Liver (tissue), 3 donors: ENCODE measurements around the gene DGCR8.

Source experiments
- FOXA1 ChIP-seq: IDR thresholded peaks from 2 replicates; pipeline ENCODE4 v1.6.1; 2016; ENCODE audit warnings: antibody characterized with exemption
- HNF4G ChIP-seq: IDR thresholded peaks from 2 replicates; pipeline ENCODE4 v1.6.1; 2016; ENCODE audit warnings: antibody characterized with exemption
- RAD21 ChIP-seq, 2 donors: IDR thresholded peaks; 2 replicates each; pipeline ENCODE4 v1.6.1; 2016; ENCODE audit warnings: antibody characterized with exemption in 2 of 2, mild to moderate bottlenecking in 2 of 2
- RXRA ChIP-seq, 2 donors: IDR thresholded peaks; 2 replicates each; pipeline ENCODE4 v1.6.1; 2017 to 2018; ENCODE audit warnings: antibody characterized with exemption in 2 of 2, mild to moderate bottlenecking in 1 of 2
- SP1 ChIP-seq: IDR thresholded peaks from 2 replicates; pipeline ENCODE4 v1.6.1; 2018; ENCODE audit warnings: antibody characterized with exemption, mild to moderate bottlenecking
- YY1 ChIP-seq: IDR thresholded peaks from 2 replicates; pipeline ENCODE4 v1.6.1; 2016; ENCODE audit warnings: antibody characterized with exemption, mild to moderate bottlenecking
- TF ChIP-seq, protein P1 (sequence below): fragments of 150-350 bp; IDR thresholded peaks from 2 replicates; pipeline ENCODE4 v1.5.1; 2017; ENCODE audit warnings: improper control_type of control experiment, low read depth, low read length; ENCODE audit not compliant: missing input control
- TF ChIP-seq, protein P2 (sequence below): IDR thresholded peaks from 2 replicates; pipeline ENCODE4 v1.6.1; 2016; ENCODE audit warnings: antibody characterized with exemption, mild to moderate bottlenecking
- TF ChIP-seq, protein P3 (sequence below): IDR thresholded peaks from 2 replicates; pipeline ENCODE4 v1.6.1; 2016; ENCODE audit warnings: antibody characterized with exemption
- TF ChIP-seq, protein P4 (sequence below): IDR thresholded peaks from 2 replicates; pipeline ENCODE4 v1.6.1; 2016; ENCODE audit warnings: antibody characterized with exemption
- donor health status: healthy.
- donor health status: healthy.

DNA sequence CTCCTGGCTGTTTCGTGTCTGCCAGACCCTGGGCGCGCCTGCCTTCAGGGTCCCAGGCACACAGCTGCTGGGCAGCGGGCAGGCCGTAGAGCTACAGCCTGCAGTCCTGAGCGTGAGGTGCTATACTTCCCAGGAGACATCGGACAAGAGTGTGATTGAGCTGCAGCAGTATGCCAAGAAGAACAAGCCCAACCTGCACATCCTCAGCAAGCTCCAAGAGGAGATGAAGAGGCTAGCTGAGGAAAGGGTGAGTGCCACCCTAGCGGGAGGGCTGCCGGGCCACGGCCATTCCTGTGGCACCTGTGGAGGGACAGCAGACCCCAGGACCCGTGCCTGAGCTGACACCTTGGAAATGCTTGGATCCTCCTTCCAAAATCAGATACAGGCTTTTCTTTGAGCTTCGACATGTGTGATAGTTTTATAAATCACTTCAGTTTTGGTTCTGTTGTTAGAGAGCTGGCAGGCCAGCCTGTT, 28.8 kb downstream of the DGCR8 start:
- TF ChIP-seq, protein P1, sequence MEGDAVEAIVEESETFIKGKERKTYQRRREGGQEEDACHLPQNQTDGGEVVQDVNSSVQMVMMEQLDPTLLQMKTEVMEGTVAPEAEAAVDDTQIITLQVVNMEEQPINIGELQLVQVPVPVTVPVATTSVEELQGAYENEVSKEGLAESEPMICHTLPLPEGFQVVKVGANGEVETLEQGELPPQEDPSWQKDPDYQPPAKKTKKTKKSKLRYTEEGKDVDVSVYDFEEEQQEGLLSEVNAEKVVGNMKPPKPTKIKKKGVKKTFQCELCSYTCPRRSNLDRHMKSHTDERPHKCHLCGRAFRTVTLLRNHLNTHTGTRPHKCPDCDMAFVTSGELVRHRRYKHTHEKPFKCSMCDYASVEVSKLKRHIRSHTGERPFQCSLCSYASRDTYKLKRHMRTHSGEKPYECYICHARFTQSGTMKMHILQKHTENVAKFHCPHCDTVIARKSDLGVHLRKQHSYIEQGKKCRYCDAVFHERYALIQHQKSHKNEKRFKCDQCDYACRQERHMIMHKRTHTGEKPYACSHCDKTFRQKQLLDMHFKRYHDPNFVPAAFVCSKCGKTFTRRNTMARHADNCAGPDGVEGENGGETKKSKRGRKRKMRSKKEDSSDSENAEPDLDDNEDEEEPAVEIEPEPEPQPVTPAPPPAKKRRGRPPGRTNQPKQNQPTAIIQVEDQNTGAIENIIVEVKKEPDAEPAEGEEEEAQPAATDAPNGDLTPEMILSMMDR = no peak
- TF ChIP-seq, protein P2, sequence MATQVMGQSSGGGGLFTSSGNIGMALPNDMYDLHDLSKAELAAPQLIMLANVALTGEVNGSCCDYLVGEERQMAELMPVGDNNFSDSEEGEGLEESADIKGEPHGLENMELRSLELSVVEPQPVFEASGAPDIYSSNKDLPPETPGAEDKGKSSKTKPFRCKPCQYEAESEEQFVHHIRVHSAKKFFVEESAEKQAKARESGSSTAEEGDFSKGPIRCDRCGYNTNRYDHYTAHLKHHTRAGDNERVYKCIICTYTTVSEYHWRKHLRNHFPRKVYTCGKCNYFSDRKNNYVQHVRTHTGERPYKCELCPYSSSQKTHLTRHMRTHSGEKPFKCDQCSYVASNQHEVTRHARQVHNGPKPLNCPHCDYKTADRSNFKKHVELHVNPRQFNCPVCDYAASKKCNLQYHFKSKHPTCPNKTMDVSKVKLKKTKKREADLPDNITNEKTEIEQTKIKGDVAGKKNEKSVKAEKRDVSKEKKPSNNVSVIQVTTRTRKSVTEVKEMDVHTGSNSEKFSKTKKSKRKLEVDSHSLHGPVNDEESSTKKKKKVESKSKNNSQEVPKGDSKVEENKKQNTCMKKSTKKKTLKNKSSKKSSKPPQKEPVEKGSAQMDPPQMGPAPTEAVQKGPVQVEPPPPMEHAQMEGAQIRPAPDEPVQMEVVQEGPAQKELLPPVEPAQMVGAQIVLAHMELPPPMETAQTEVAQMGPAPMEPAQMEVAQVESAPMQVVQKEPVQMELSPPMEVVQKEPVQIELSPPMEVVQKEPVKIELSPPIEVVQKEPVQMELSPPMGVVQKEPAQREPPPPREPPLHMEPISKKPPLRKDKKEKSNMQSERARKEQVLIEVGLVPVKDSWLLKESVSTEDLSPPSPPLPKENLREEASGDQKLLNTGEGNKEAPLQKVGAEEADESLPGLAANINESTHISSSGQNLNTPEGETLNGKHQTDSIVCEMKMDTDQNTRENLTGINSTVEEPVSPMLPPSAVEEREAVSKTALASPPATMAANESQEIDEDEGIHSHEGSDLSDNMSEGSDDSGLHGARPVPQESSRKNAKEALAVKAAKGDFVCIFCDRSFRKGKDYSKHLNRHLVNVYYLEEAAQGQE = no peak
- TF ChIP-seq YY1 (no peak), FOXA1 (no peak), HNF4G (no peak), RAD21 (IDR thresholded peaks at IDR 0.05) (no peak), RXRA (IDR thresholded peaks at IDR 0.05) (no peak), SP1 (no peak)
- TF ChIP-seq, protein P3, sequence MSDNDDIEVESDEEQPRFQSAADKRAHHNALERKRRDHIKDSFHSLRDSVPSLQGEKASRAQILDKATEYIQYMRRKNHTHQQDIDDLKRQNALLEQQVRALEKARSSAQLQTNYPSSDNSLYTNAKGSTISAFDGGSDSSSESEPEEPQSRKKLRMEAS = no peak
- TF ChIP-seq, protein P4, sequence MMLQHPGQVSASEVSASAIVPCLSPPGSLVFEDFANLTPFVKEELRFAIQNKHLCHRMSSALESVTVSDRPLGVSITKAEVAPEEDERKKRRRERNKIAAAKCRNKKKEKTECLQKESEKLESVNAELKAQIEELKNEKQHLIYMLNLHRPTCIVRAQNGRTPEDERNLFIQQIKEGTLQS = no peak
